GM12878 (cell line): ENCODE data around the gene GSC2. TPM values are rescaled to one million over a fixed set of nuclear protein-coding genes. Genes with fewer than 3 reads are reported as not detected.

Experiments
- ATAC-seq: fragments of 200-7000 bp; cut with Tn5 transposase; 3 replicates; pipeline ENCODE4 v1.9.1; 2020; ENCODE audit warnings: mild to moderate bottlenecking, moderate library complexity
- BruUV-seq: library from RNA; stranded (reverse); fragments of 400-500 nt; replicated peaks from 2 replicates; lab custom pipeline; 2021; lab: Mats Ljungman, UMichigan
- CTCF ChIA-PET: fragments of 300-600 bp; sonication (Branson Sonifier 250); formaldehyde crosslinking; extraction: SDS; loops from one replicate; lab custom pipeline; 2021; ENCODE audit warnings: inconsistent platforms; lab: Yijun Ruan, JAX
- POLR2A ChIA-PET: fragments of 350-600 bp; formaldehyde crosslinking; extraction: SDS; loops from one replicate; lab custom pipeline; 2021; ENCODE audit warnings: inconsistent platforms; lab: Charles Lee
- RAD21 ChIA-PET: fragments of 300-600 bp; sonication (Branson Sonifier 250); formaldehyde crosslinking; loops from one replicate; lab custom pipeline; 2023; ENCODE audit warnings: antibody characterized with exemption; ENCODE audit not compliant: unreplicated experiment; lab: Charles Lee
- SMC1A ChIA-PET: fragments of 300-600 bp; sonication (Branson Sonifier 250); formaldehyde crosslinking; loops from one replicate; lab custom pipeline; 2023; ENCODE audit not compliant: unreplicated experiment, uncharacterized antibody; lab: Charles Lee
- DNase-seq: peaks from one replicate; pipeline ENCODE4 v3.0.0-alpha.2; 2011; ENCODE audit warnings: low read depth, low spot score
- FAIRE-seq: peaks from 3 replicates; lab custom pipeline; 2011; peaks lifted over from hg19 to GRCh38; lab: Jason Lieb, UNC
- H2AFZ ChIP-seq: 2 replicates; pipeline ENCODE4 v1.6.0; 2011; ENCODE audit warnings: low read depth, low read length, control low read depth; ENCODE audit not compliant: control insufficient read depth
- H3K27ac ChIP-seq: 2 replicates; pipeline ENCODE4 v1.5.1; 2011; ENCODE audit warnings: control low read depth; ENCODE audit not compliant: control insufficient read depth, insufficient read depth
- H3K27me3 ChIP-seq, 2 experiments: replicated peaks in 1 of 2; 2 replicates each; pipeline versions ENCODE4 v1.6.0 to v1.6.1; 2011; ENCODE audit warnings: low read length in 1 of 2; ENCODE audit not compliant: control insufficient read depth in 2 of 2, insufficient read depth in 2 of 2
- H3K36me3 ChIP-seq, 2 experiments: 2 replicates each; pipeline ENCODE4 v1.5.1; 2011; ENCODE audit warnings: low read length in 1 of 2; ENCODE audit not compliant: control insufficient read depth in 2 of 2, insufficient read depth in 2 of 2
- H3K4me1 ChIP-seq: 2 replicates; pipeline ENCODE4 v1.6.1; 2011; ENCODE audit warnings: mild to moderate bottlenecking, low read length, moderate library complexity, mixed read lengths; ENCODE audit not compliant: control insufficient read depth, insufficient read depth
- H3K4me2 ChIP-seq: 2 replicates; pipeline ENCODE4 v1.6.0; 2011; ENCODE audit warnings: control low read depth; ENCODE audit not compliant: control insufficient read depth, insufficient read depth
- H3K4me3 ChIP-seq: fragments of 200-600 bp; sonication (generic); 2 replicates; pipeline ENCODE4 v1.5.1; 2016
- H3K79me2 ChIP-seq: 2 replicates; pipeline ENCODE4 v1.6.0; 2011; ENCODE audit warnings: low read length; ENCODE audit not compliant: control insufficient read depth, insufficient read depth
- H3K9ac ChIP-seq: 2 replicates; pipeline ENCODE4 v1.8.0; 2011; ENCODE audit warnings: low read length, control low read depth, mixed read lengths; ENCODE audit not compliant: control insufficient read depth, insufficient read depth
- H3K9me3 ChIP-seq: replicated peaks from 3 replicates; pipeline ENCODE4 v1.5.1; 2011; ENCODE audit warnings: mild to moderate bottlenecking, low read length; ENCODE audit not compliant: control insufficient read depth, insufficient read depth
- H4K20me1 ChIP-seq: 2 replicates; pipeline ENCODE4 v1.6.0; 2011; ENCODE audit not compliant: control insufficient read depth, insufficient read depth
- BRCA1 ChIP-seq: IDR thresholded peaks from 2 replicates; pipeline ENCODE4 v1.6.1; 2011; ENCODE audit warnings: low read depth, low read length, improper control_type of control experiment
- CBFB ChIP-seq: IDR thresholded peaks from 2 replicates; pipeline ENCODE4 v1.6.1; 2016; ENCODE audit warnings: antibody characterized with exemption, low read depth
- CBX5 ChIP-seq: sonication (generic); IDR thresholded peaks from 2 replicates; pipeline ENCODE4 v1.6.1; 2016; ENCODE audit warnings: low read depth, moderate library complexity, mild to moderate bottlenecking, inconsistent platforms
- CEBPB ChIP-seq, 2 experiments: fragments of 150-350 bp in 1 of 2; IDR thresholded peaks; 2 replicates each; pipeline ENCODE4 v1.6.1; 2012 to 2014; ENCODE audit warnings: low read depth in 2 of 2, low read length in 2 of 2, borderline replicate concordance in 1 of 2, inconsistent platforms in 1 of 2
- GATAD2B ChIP-seq: fragments of 450-650 bp; conservative IDR thresholded peaks from 2 replicates; pipeline ENCODE4 v1.6.1; 2017; ENCODE audit warnings: low read depth, mild to moderate bottlenecking, moderate library complexity
- IRF5 ChIP-seq: fragments of 450-650 bp; IDR thresholded peaks from 2 replicates; pipeline ENCODE4 v1.6.1; 2017; ENCODE audit warnings: borderline replicate concordance
- NKRF ChIP-seq: fragments of 450-650 bp; conservative IDR thresholded peaks from 2 replicates; pipeline ENCODE4 v1.6.1; 2017; ENCODE audit warnings: mild to moderate bottlenecking, moderate library complexity
- RBBP5 ChIP-seq: fragments of 200-600 bp; sonication (generic); conservative IDR thresholded peaks from 2 replicates; pipeline ENCODE4 v1.6.1; 2016
- SIN3A ChIP-seq: IDR thresholded peaks from 2 replicates; pipeline ENCODE4 v1.6.1; 2012; ENCODE audit warnings: low read depth, low read length, improper control_type of control experiment
- SPI1 ChIP-seq: IDR thresholded peaks from 2 replicates; pipeline ENCODE4 v1.6.1; 2011; ENCODE audit warnings: low read depth, mild to moderate bottlenecking, low read length, moderate library complexity, borderline replicate concordance; ENCODE audit not compliant: insufficient read depth
- SREBF1 ChIP-seq: IDR thresholded peaks from 2 replicates; pipeline ENCODE4 v1.6.1; 2012; ENCODE audit warnings: mild to moderate bottlenecking, low read length
- TAF1 ChIP-seq: IDR thresholded peaks from 2 replicates; pipeline ENCODE4 v1.6.1; 2011; ENCODE audit warnings: mild to moderate bottlenecking, low read depth, low read length, borderline replicate concordance
- ZNF687 ChIP-seq: fragments of 450-650 bp; IDR thresholded peaks from 2 replicates; pipeline ENCODE4 v1.6.1; 2017; ENCODE audit warnings: mild to moderate bottlenecking, moderate library complexity
- WGBS: methylation state at CpG from one replicate; pipeline ENCODE4 v1.1.6; 2016; ENCODE audit warnings: low lambda C conversion rate; ENCODE audit not compliant: insufficient replicate concordance, insufficient coverage; ENCODE audit errors: missing lambda C conversion rate; 5-methylcytosine and 5-hydroxymethylcytosine counted together
- in situ Hi-C: fragments of 300-500 bp; cut with MboI; formaldehyde crosslinking; loops from 9 replicates; pipeline ENCODE4 v1.14.3; 2018; ENCODE audit warnings: mixed read lengths
- intact Hi-C: fragments of 100-400 bp; cut with micrococcal nuclease; formaldehyde crosslinking; loops from one replicate; pipeline ENCODE4 v1.14.2; 2022; ENCODE audit not compliant: unreplicated experiment
- polyA plus RNA-seq, 11 experiments: library from polyadenylated mRNA; depleted of rRNA in 4 of 11; unstranded in 6 of 11; stranded (reverse) in 5 of 11; fragments of >200 nt; fragmentation: Nextera tagmentation in 4 of 11; fragmentation: Illumina TruSeq in 1 of 11; extraction: Ambion mirVana in 4 of 11; extraction: Trizol in 1 of 11; gene quantifications; 1 replicate in 1 of 11; 2 replicates in 10 of 11; pipeline versions ENCODE4 v1.2.1 to v1.2.3, GENCODE V29; 2011 to 2016; ENCODE audit warnings: inconsistent platforms in 2 of 11, missing spikeins in 2 of 11, low read depth in 1 of 11
- total RNA-seq, 4 experiments: library from RNA; depleted of rRNA in 3 of 4; stranded (reverse); fragments of >200 nt in 3 of 4; fragmentation: Illumina TruSeq in 1 of 4; extraction: Trizol in 1 of 4; gene quantifications; 2 replicates each; pipeline versions ENCODE4 v1.2.1 to v1.2.3, GENCODE V29; 2013 to 2021

Gene GSC2
- total and polyA plus RNA-seq, 10 of the 15 experiments (the other 5 are each of a cell fraction or from before 2014, with no cell fraction given): not detected

DNA sequence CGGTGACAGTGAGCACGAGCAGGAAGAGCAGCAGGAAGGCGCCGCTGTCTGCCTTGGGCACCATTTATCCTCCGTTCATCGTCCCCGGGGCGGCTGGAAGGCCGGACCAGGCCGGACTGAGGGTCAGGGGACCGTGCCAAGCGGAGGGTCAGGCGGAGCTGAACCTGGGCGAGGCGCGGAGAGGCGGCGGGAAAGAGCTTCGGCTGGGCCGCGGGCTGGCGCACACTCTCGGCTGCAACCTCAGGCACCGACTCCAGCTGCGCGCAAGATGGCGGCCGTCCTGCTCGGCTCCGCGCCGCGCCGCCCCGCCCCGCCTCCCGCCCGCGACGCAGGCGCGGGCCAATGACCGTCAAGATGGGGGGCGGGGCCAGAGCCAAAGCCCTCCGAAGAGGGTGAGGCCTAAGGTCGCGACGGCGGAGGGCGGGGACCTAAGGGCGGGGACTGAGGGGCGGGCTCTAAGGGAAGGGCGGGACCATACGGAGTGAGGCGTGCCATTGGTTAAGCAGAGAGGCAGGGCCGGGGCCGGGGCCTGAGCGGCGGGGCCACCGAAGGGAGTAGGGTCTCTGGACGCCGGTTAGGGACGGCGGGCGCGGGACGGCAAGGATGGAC lies 27.8 kb downstream of the GSC2 start, which contains the start of gene DGCR2 (continued):
- TF ChIP-seq ZNF687 (no peak), SREBF1 (no peak), RBBP5 (no peak), CEBPB (IDR thresholded peaks at IDR 0.05; ENCODE audit: borderline replicate concordance in 1 of 2, low read depth in 2 of 2, low read length in 2 of 2) (no peak), TAF1 (peak; percentile 71; the same call in 1 of the 2 replicates), CBFB (no peak)

DNA sequence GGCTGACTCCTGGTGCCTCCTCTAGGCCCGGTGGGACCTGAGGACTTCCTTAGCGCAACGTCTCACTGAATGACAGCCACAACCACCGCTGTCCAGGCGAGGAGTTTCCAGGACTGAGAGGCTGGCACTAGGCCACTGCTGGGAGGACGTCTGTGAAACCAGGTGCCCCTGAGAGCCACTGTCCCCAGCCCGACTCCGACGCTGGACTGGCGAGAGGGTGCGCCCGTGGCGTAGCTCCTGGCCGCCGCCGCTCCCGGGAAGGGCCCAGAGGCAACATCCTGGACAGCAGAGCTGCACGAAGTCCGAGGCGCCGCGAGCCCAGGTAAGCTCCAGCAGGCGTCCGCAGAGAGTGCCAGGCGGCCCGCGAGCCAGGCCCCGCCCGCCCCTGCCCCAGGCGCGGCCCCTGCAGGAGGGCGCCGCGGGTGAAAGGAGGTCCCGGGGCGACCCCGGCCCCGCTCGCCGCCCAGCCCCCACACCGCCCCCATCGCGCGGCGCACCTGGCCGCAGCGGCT lies 28.4 kb downstream of the GSC2 start:
- H3K4me1 ChIP-seq: peaks cover 24% of the 10 kb centered on the region
- no TSS peak for BruUV-seq
- POLR2A ChIA-PET: interaction anchor here (0.5 to 2.5 kb wide), 3 partner anchors 8 to 329 kb away, joined by 6 to 7 read pairs (median 7); partner anchors contain the start of gene ESS2
- H3K9me3 ChIP-seq: no peaks in the 10 kb centered on the region
- under 1% methylated on average over 18 of the region's 47 CpGs for WGBS
- peak overlapping the region; percentile 82; the same call in 1 of the 2 replicates for H2AFZ ChIP-seq
- H4K20me1 ChIP-seq: peaks cover 3% of the 10 kb centered on the region
- peak; percentile 40 for ATAC-seq
- H3K79me2 ChIP-seq: peaks cover 51% of the 10 kb centered on the region
- no peak for FAIRE-seq
- peak overlapping the region; percentile 71 for H3K9ac ChIP-seq
- H3K27me3 ChIP-seq: no peaks in the 10 kb centered on the region; a peak in 1 of 4 replicates
- H3K4me3 ChIP-seq: peak overlapping the region; percentile 95
- no peak for DNase-seq
- intact Hi-C loops (loop anchor here (1.0 kb wide), 1 partner anchor 23 kb away; the partner anchor contains the start of gene ESS2), in situ Hi-C loops (no loop called here)
- peaks cover 0 to 3% of the 10 kb centered on the region in 2 experiments; a peak in 2 of 4 replicates for H3K36me3 ChIP-seq
- H3K4me2 ChIP-seq: peak overlapping the region; percentile 99
- RAD21 ChIA-PET: interaction anchor here (1.0 to 1.1 kb wide), 2 partner anchors 11 to 36 kb away, joined by 3 read pairs; no protein-coding TSS in a partner anchor
- SMC1A ChIA-PET: interaction anchor here (2.0 kb wide), 1 partner anchor 11 kb away, joined by 6 read pairs; no protein-coding TSS in a partner anchor
- CTCF ChIA-PET: interaction anchor here (1.0 to 2.1 kb wide), 3 partner anchors 10 to 79 kb away, joined by 3 to 7 read pairs (median 5); partner anchors contain the start of gene ESS2
- peak overlapping the region; percentile 67 for H3K27ac ChIP-seq
- TF ChIP-seq GATAD2B (0 out of 2 replicates have a peak, but pooled peaks have one; percentile 47), SIN3A (0 out of 2 replicates have a peak, but pooled peaks have one; percentile 37), SPI1 (0 out of 2 replicates have a peak, but pooled peaks have one; percentile 14), CBX5 (no peak), IRF5 (no peak), NKRF (peak; percentile 38; the same call in 1 of the 2 replicates), BRCA1 (no peak)
